Prostate gland (tissue), 2 donors: Measurements from ENCODE around the gene C1QA. TPM values are rescaled to one million over a fixed set of nuclear protein-coding genes. Genes with fewer than 3 reads are reported as not detected.

Experiments
- DNase-seq: peaks from one replicate; pipeline ENCODE4 v3.0.0-alpha.2; 2019; ENCODE audit warnings: low spot score
- H3K27ac ChIP-seq, 2 donors: fragments of 200-600 bp; sonication (generic); 2 replicates each; pipeline ENCODE4 v1.5.1; 2017 to 2019
- H3K27me3 ChIP-seq: fragments of 200-600 bp; sonication (generic); replicated peaks from 2 replicates; pipeline ENCODE4 v1.5.1; 2019; ENCODE audit not compliant: insufficient read depth
- H3K36me3 ChIP-seq, 2 donors: fragments of 200-600 bp; sonication (generic); 1 replicate in 1 of 2; 2 replicates in 1 of 2; pipeline versions ENCODE4 v1.5.1 to v1.8.1; 2017 to 2019
- H3K4me1 ChIP-seq: fragments of 200-600 bp; sonication (generic); replicated peaks from 2 replicates; pipeline ENCODE4 v1.5.1; 2019
- H3K4me3 ChIP-seq, 2 donors: fragments of 200-600 bp; sonication (generic); 2 replicates each; pipeline ENCODE4 v1.5.1; 2017 to 2019
- H3K9me3 ChIP-seq: fragments of 200-600 bp; sonication (generic); 2 replicates; pipeline ENCODE4 v1.5.1; 2017
- CTCF ChIP-seq, 4 experiments: fragments of 200-600 bp in 2 of 4; fragments of 450-650 bp in 2 of 4; sonication (generic) in 2 of 4; IDR thresholded peaks; 1 replicate in 3 of 4; 2 replicates in 1 of 4; pipeline ENCODE4 v1.5.1; 2016 to 2019; ENCODE audit warnings: antibody characterized with exemption in 4 of 4, mild to moderate bottlenecking in 2 of 4, moderate library complexity in 2 of 4
- POLR2A ChIP-seq: fragments of 450-650 bp; IDR thresholded peaks from one replicate; pipeline ENCODE4 v1.6.1; 2016; ENCODE audit warnings: antibody characterized with exemption, mild to moderate bottlenecking
- POLR2AphosphoS5 ChIP-seq: sonication (generic); formaldehyde crosslinking; IDR thresholded peaks from one replicate; pipeline ENCODE4 v1.6.1; 2017; ENCODE audit warnings: antibody characterized with exemption
- whole genome bisulfite sequencing: methylation state at CpG from one replicate; pipeline ENCODE4 v1.1.5; 2018; 5-methylcytosine and 5-hydroxymethylcytosine counted together
- intact Hi-C: fragments of 100-400 bp; cut with DNase I; formaldehyde crosslinking; loops from one replicate; pipeline ENCODE4 v1.14.2; 2022
- total RNA-seq, 2 donors: library from RNA; depleted of rRNA; stranded (reverse); fragments of >200 nt; gene quantifications; one replicate each; pipeline ENCODE4 v1.1.0, GENCODE V29; 2016

Gene C1QA
- total RNA-seq, 2 donors from 2014 or later: 47.6 to 83.7 TPM

GRCh38 chr1:22645931-22646330, 9.5 kb downstream of the C1QA start:
- intact Hi-C loops: loop anchor here (10.0 kb wide), 1 partner anchor 541 kb away; no protein-coding TSS in a partner anchor
- 73% methylated on average over 7 of the region's 7 CpGs for WGBS
- no peaks in the 10 kb centered on the region for H3K36me3 ChIP-seq
- no peaks in the 10 kb centered on the region for H3K4me1 ChIP-seq
- H3K4me3 ChIP-seq: no peak overlapping the region
- H3K27ac ChIP-seq: no peak overlapping the region
- no peaks in the 10 kb centered on the region for H3K27me3 ChIP-seq
- no peak for DNase-seq
- H3K9me3 ChIP-seq: no peaks in the 10 kb centered on the region
- TF ChIP-seq CTCF (IDR thresholded peaks at IDR 0.05) (no peak), POLR2AphosphoS5 (no peak), POLR2A (no peak)

- H3K9me3 ChIP-seq: no peaks in the 10 kb centered on the region
- no peak for DNase-seq
- intact Hi-C loops: loop anchor here (10.0 kb wide), 1 partner anchor 542 kb away; no protein-coding TSS in a partner anchor
- 96% methylated on average over 1 of the region's 1 CpG for WGBS
- TF ChIP-seq CTCF (IDR thresholded peaks at IDR 0.05): no peak
- no peak for TF ChIP-seq POLR2A
- no peak for TF ChIP-seq POLR2AphosphoS5
- no peak overlapping the region for H3K27ac ChIP-seq
- no peaks in the 10 kb centered on the region for H3K4me1 ChIP-seq
- no peaks in the 10 kb centered on the region for H3K27me3 ChIP-seq
- no peaks in the 10 kb centered on the region for H3K36me3 ChIP-seq
- H3K4me3 ChIP-seq: no peak overlapping the region
Measured at GRCh38 chr1:22646384-22646783, 10.0 kb downstream of the C1QA start.

- TF ChIP-seq POLR2A (no peak), POLR2AphosphoS5 (no peak), CTCF (IDR thresholded peaks at IDR 0.05) (no peak)
- no peaks in the 10 kb centered on the region for H3K9me3 ChIP-seq
- H3K27ac ChIP-seq: no peak overlapping the region
- no peaks in the 10 kb centered on the region for H3K36me3 ChIP-seq
- DNase-seq: no peak
- intact Hi-C loops: no loop called here
- 93% methylated on average over 13 of the region's 13 CpGs for WGBS
- no peaks in the 10 kb centered on the region for H3K4me1 ChIP-seq
- H3K4me3 ChIP-seq: no peak overlapping the region
- H3K27me3 ChIP-seq: no peaks in the 10 kb centered on the region
Measured at GRCh38 chr1:22650089-22650693, 13.8 kb downstream of the C1QA start.

GRCh38 chr1:22651941-22652856, 15.8 kb downstream of the C1QA start:
- H3K27ac ChIP-seq: no peak overlapping the region
- no peaks in the 10 kb centered on the region for H3K4me1 ChIP-seq
- 63% methylated on average over 15 of the region's 15 CpGs for WGBS
- no peak overlapping the region for H3K4me3 ChIP-seq
- intact Hi-C loops: no loop called here
- no peak for DNase-seq
- no peaks in the 10 kb centered on the region for H3K9me3 ChIP-seq
- no peaks in the 10 kb centered on the region for H3K36me3 ChIP-seq
- H3K27me3 ChIP-seq: no peaks in the 10 kb centered on the region
- TF ChIP-seq CTCF (IDR thresholded peaks at IDR 0.05): no peak
- TF ChIP-seq POLR2AphosphoS5: no peak
- no peak for TF ChIP-seq POLR2A
